K562 (cell line): ENCODE data around the gene IL17RC. TPM values are rescaled to one million over a fixed set of nuclear protein-coding genes. Genes with fewer than 3 reads are reported as not detected.

ENCODE experiments used
- ATF6 ChIP-seq: sonication (generic); formaldehyde crosslinking; IDR thresholded peaks from 2 replicates; pipeline ENCODE4 v1.4.0; 2020; ENCODE audit warnings: mild to moderate bottlenecking, missing genetic modification reagents
- ERF ChIP-seq: fragments of 450-650 bp; formaldehyde crosslinking; IDR thresholded peaks from 2 replicates; pipeline ENCODE4 v1.4.0; 2020; ENCODE audit warnings: mild to moderate bottlenecking, mixed read lengths
- HDGF ChIP-seq: fragments of 450-650 bp; IDR thresholded peaks from 2 replicates; pipeline ENCODE4 v1.6.1; 2016
- KAT2B ChIP-seq: IDR thresholded peaks from one replicate; pipeline ENCODE4 v1.6.1; 2012; ENCODE audit warnings: low read depth, mild to moderate bottlenecking, control low read depth, inconsistent platforms, low read length, moderate library complexity
- LARP7 ChIP-seq: fragments of 450-650 bp; IDR thresholded peaks from 2 replicates; pipeline ENCODE4 v1.6.1; 2016
- MTA1 ChIP-seq: fragments of 450-650 bp; IDR thresholded peaks from 2 replicates; pipeline ENCODE4 v1.6.1; 2017; ENCODE audit warnings: borderline replicate concordance
- NBN ChIP-seq: fragments of 450-650 bp; IDR thresholded peaks from 2 replicates; pipeline ENCODE4 v1.6.1; 2016; ENCODE audit warnings: low read depth, mild to moderate bottlenecking
- NCOA4 ChIP-seq: fragments of 450-650 bp; IDR thresholded peaks from 2 replicates; pipeline ENCODE4 v1.6.1; 2018; ENCODE audit warnings: mild to moderate bottlenecking; ENCODE audit not compliant: partially characterized antibody
- NFATC3 ChIP-seq: fragments of 450-650 bp; IDR thresholded peaks from 2 replicates; pipeline ENCODE4 v1.6.1; 2017; ENCODE audit warnings: mild to moderate bottlenecking
- PHF20 ChIP-seq: fragments of 450-650 bp; IDR thresholded peaks from 2 replicates; pipeline ENCODE4 v1.6.1; 2018; ENCODE audit not compliant: partially characterized antibody
- SMAD1 ChIP-seq: fragments of 150-350 bp; IDR thresholded peaks from 2 replicates; pipeline ENCODE4 v1.6.1; 2014; ENCODE audit warnings: low read length, low read depth; ENCODE audit not compliant: partially characterized antibody
- WHSC1 ChIP-seq: IDR thresholded peaks from one replicate; pipeline ENCODE4 v1.6.1; 2012; ENCODE audit warnings: low read length, control low read depth, inconsistent platforms
- ZBTB8A ChIP-seq: fragments of 450-650 bp; IDR thresholded peaks from 2 replicates; pipeline ENCODE4 v1.6.1; 2018; ENCODE audit warnings: mild to moderate bottlenecking, moderate library complexity; ENCODE audit not compliant: partially characterized antibody
- ZC3H11A ChIP-seq: IDR thresholded peaks from 2 replicates; pipeline ENCODE4 v1.6.1; 2012; ENCODE audit warnings: low read depth, low read length, improper control_type of control experiment
- ZSCAN32 ChIP-seq: fragments of 450-650 bp; formaldehyde crosslinking; IDR thresholded peaks from 2 replicates; pipeline ENCODE4 v1.4.0; 2020; ENCODE audit warnings: mild to moderate bottlenecking, moderate library complexity
- polyA plus RNA-seq, 8 experiments: library from polyadenylated mRNA; depleted of rRNA in 4 of 8; stranded (reverse) in 5 of 8; unstranded in 3 of 8; fragments of >200 nt; fragmentation: Nextera tagmentation in 2 of 8; fragmentation: Illumina TruSeq in 1 of 8; extraction: Ambion mirVana in 2 of 8; extraction: Trizol in 1 of 8; gene quantifications; 2 replicates each; pipeline versions ENCODE4 v1.2.1 to v1.2.3, GENCODE V29; 2011 to 2014; ENCODE audit warnings: inconsistent platforms in 1 of 8, missing spikeins in 1 of 8
- total RNA-seq, 7 experiments: library from RNA; depleted of rRNA in 6 of 7; stranded (reverse); fragments of >200 nt in 6 of 7; fragmentation: Illumina TruSeq in 2 of 7; extraction: Trizol in 2 of 7; gene quantifications; 2 replicates each; pipeline versions ENCODE4 v1.2.1 to v1.2.3, GENCODE V29; 2011 to 2021; ENCODE audit warnings: low replicate concordance in 1 of 7
- TF ChIP-seq, protein P1 (sequence below): IDR thresholded peaks from 2 replicates; pipeline ENCODE4 v1.6.1; 2012; ENCODE audit warnings: low read depth, low read length, improper control_type of control experiment, borderline replicate concordance
- TF ChIP-seq, protein P2 (sequence below), 2 experiments: fragments of 200-800 bp in 1 of 2; sonication (Bioruptor generic) in 1 of 2; sonication (generic) in 1 of 2; formaldehyde crosslinking in 1 of 2; IDR thresholded peaks in 1 of 2; conservative IDR thresholded peaks in 1 of 2; 2 replicates each; pipeline versions ENCODE4 v1.5.0 to v1.6.1; 2016 to 2020; ENCODE audit warnings: missing compliant biosample characterization in 1 of 2, missing genetic modification characterization in 1 of 2, missing genetic modification reagents in 1 of 2
- TF ChIP-seq, protein P3 (sequence below): sonication (generic); formaldehyde crosslinking; IDR thresholded peaks from 2 replicates; pipeline ENCODE4 v1.8.0; 2022; ENCODE audit warnings: mild to moderate bottlenecking, missing genetic modification reagents
- TF ChIP-seq, protein P4 (sequence below): fragments of 450-650 bp; IDR thresholded peaks from 2 replicates; pipeline ENCODE4 v1.6.1; 2016; ENCODE audit warnings: antibody characterized with exemption

IL17RC gene
- total and polyA plus RNA-seq, 9 of the 15 experiments (the other 6 are each of a cell fraction or from before 2014, with no cell fraction given) = 0.15 to 11.4 (median 7.1) TPM; not detected in 1

DNA sequence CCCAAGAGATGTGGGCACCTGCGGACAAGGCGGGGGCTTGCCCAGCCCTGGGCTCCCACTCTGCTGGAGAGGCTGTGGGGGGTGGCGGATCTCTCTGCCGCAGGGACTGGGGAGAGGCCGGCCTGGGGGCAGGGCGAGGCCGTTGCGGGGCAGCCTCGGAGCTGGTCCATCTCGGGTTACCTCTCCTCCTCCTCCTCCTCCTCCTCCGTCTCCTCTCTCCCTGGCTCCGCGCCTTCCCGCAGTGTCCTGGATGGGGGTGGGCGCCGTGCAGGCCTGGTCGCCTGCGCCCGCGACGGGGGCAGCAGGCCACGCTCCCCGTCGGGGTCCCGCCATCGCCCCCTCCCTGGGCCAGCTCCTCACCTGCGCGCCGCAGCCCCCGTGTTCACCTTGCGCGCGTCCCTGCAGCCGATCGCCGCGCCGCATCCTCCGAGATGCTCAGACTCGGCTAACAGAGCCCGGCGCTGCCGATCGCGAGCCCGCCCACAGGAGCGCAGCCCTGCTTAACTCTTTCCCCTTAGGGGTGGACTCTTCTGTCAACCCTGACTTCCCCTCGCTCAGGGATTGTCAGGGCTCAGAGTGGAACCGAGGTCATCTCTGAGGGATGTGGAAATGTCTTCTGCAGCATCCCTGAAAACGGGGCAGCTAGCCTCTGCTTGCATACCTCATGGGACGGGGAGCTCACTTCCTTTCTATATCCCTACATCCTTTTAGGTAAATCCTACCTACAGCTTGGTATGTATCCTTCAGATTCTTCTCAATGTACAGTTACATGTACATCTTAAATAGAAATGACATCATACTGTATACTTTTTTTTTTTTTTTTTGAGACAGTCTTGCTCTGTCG is 35.3 kb downstream of the IL17RC start, which contains the start of gene PRRT3 (continued):
- TF ChIP-seq, protein P1, sequence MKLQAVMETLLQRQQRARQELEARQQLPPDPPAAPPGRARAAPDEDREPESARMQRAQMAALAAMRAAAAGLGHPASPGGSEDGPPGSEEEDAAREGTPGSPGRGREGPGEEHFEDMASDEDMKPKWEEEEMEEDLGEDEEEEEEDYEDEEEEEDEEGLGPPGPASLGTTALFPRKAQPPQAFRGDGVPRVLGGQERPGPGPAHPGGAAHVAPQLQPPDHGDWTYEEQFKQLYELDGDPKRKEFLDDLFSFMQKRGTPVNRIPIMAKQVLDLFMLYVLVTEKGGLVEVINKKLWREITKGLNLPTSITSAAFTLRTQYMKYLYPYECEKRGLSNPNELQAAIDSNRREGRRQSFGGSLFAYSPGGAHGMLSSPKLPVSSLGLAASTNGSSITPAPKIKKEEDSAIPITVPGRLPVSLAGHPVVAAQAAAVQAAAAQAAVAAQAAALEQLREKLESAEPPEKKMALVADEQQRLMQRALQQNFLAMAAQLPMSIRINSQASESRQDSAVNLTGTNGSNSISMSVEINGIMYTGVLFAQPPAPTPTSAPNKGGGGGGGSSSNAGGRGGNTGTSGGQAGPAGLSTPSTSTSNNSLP = no peak
- no peak for TF ChIP-seq SMAD1
- no peak for TF ChIP-seq ATF6 (CRISPR knock-in tag)
- no peak for TF ChIP-seq ZBTB8A
- no peak for TF ChIP-seq LARP7
- TF ChIP-seq ERF (CRISPR knock-in tag) = no peak
- TF ChIP-seq KAT2B = no peak
- TF ChIP-seq WHSC1 = no peak
- TF ChIP-seq, protein P2, sequence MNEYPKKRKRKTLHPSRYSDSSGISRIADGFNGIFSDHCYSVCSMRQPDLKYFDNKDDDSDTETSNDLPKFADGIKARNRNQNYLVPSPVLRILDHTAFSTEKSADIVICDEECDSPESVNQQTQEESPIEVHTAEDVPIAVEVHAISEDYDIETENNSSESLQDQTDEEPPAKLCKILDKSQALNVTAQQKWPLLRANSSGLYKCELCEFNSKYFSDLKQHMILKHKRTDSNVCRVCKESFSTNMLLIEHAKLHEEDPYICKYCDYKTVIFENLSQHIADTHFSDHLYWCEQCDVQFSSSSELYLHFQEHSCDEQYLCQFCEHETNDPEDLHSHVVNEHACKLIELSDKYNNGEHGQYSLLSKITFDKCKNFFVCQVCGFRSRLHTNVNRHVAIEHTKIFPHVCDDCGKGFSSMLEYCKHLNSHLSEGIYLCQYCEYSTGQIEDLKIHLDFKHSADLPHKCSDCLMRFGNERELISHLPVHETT (CRISPR knock-in tag; conservative IDR thresholded peaks at IDR 0.05 in 1 of 2, IDR thresholded peaks at IDR 0.05 in 1 of 2) = no peak
- no peak for TF ChIP-seq ZC3H11A
- peak; percentile 74 for TF ChIP-seq NCOA4
- TF ChIP-seq HDGF = peak; percentile 98
- TF ChIP-seq MTA1 = 0 out of 2 replicates have a peak, but pooled peaks have one; percentile 26
- TF ChIP-seq, protein P3, sequence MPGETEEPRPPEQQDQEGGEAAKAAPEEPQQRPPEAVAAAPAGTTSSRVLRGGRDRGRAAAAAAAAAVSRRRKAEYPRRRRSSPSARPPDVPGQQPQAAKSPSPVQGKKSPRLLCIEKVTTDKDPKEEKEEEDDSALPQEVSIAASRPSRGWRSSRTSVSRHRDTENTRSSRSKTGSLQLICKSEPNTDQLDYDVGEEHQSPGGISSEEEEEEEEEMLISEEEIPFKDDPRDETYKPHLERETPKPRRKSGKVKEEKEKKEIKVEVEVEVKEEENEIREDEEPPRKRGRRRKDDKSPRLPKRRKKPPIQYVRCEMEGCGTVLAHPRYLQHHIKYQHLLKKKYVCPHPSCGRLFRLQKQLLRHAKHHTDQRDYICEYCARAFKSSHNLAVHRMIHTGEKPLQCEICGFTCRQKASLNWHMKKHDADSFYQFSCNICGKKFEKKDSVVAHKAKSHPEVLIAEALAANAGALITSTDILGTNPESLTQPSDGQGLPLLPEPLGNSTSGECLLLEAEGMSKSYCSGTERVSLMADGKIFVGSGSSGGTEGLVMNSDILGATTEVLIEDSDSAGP = no peak
- peak; percentile 80 for TF ChIP-seq PHF20
- peak; percentile 35; the same call in 1 of the 2 replicates for TF ChIP-seq NBN
- TF ChIP-seq NFATC3 = no peak
- TF ChIP-seq, protein P4, sequence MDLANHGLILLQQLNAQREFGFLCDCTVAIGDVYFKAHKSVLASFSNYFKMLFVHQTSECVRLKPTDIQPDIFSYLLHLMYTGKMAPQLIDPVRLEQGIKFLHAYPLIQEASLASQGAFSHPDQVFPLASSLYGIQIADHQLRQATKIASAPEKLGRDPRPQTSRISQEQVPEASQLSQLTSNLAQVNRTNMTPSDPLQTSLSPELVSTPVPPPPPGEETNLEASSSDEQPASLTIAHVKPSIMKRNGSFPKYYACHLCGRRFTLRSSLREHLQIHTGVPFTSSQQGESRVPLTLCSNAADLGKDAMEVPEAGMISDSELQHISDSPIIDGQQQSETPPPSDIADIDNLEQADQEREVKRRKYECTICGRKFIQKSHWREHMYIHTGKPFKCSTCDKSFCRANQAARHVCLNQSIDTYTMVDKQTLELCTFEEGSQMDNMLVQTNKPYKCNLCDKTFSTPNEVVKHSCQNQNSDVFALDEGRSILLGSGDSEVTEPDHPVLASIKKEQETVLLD = 0 out of 2 replicates have a peak, but pooled peaks have one; percentile 49
- no peak for TF ChIP-seq ZSCAN32 (CRISPR knock-in tag)
